SK-N-SH treated with all-trans-retinoic acid at 6 μM for 48 hours (cell line): ENCODE data around the gene ALG11.

ENCODE experiments used
- BACH2 ChIP-seq: fragments of 250-450 bp; sonication (Bioruptor Pico); IDR thresholded peaks from 2 replicates; pipeline ENCODE4 v1.9.0; 2021; ENCODE audit warnings: mild to moderate bottlenecking, borderline replicate concordance
- TOX ChIP-seq: fragments of 250-450 bp; sonication (Bioruptor Pico); IDR thresholded peaks from 2 replicates; pipeline ENCODE4 v1.8.0; 2021; ENCODE audit warnings: mild to moderate bottlenecking, moderate library complexity, borderline replicate concordance

DNA sequence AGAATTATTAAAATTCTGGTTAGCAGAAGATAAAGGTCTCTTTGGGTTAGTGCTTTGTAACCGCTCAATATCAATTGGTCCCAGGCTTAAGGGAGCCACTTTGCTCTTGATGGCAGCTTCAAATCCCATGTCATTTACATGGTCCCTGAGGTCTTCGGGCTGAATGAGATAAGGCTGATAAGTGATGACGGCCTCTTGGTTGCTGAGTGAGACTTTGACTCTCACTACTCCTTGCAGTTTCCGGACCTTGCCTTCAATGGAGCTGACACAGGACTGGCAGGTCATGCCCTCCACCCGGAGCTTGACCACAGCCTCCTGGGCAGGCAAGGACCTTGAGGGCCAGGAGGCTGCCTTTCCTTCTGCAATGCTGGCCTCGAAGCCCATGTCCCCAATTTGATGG, 37.7 kb upstream of the ALG11 start:
- TF ChIP-seq BACH2: no peak
- TF ChIP-seq TOX (CRISPR knock-in tag): no peak
